Fibroblast of skin of right biceps (primary cell): ENCODE results near the gene HOXB2.

Experiments
- DNase-seq: peaks from one replicate; pipeline ENCODE4 v3.0.0-alpha.2; 2013

The HOXB2 gene

DNA sequence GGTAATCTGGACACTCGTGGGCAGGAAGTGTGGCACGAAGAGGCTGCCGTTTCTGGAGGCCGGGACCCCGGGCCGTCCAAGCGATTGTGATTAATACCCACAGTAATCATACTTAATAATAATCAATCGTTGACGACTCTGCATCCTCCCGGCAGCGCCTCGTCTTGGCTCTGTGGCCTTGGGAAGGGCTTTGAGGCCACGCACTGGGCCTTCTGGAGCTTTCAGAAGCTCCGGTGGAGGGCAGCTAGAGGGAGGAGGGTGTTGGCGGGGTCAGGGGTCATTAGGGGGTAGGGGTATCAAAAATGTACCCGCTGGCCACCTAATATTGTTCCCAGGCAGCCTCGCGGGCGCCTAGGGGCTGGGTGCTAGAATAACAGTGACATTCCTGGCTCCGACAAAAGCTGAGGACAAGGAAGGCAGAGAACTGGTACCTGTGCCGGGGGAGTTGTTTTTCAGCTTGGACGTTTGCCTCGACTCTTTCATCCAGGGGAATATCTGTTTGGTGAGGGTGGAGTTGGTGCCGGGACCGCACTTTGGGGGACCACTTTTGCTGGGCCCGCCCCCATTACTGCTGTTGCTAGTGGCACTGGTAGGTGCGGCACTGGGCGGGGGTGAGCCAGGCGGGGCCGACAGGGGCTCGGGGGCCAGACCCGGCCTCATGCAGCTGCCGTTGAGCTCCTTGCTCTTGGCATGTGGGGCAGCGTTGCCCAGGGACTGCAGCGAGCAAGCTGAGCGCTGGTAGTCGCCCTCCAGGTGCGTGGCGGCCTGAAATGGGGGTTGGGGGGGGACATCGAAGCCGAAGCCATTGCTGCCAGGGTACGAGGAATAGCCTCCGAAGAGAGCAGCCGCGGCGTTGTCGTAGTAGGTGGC lies 6.9 kb upstream of the HOXB2 start:
- DNase-seq, result peak; percentile 43

DNA sequence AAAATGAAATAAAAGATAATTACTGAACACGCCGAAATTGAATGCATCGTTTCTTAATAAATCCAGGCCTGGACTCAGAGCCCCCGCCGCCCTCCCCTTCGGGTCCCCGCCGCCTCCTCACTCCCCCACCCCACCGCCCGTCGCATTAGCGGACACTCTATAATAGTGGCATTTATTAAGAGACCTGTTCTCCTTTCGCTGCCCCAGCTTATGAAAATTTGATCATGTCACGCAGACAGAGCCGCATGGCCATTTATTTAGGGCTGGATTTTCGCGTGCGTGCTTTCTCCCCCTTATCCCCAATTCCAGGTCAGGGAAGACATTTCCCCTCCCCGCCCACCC lies 6.3 kb upstream of the HOXB2 start:
- DNase-seq, result peak; percentile 54

DNA sequence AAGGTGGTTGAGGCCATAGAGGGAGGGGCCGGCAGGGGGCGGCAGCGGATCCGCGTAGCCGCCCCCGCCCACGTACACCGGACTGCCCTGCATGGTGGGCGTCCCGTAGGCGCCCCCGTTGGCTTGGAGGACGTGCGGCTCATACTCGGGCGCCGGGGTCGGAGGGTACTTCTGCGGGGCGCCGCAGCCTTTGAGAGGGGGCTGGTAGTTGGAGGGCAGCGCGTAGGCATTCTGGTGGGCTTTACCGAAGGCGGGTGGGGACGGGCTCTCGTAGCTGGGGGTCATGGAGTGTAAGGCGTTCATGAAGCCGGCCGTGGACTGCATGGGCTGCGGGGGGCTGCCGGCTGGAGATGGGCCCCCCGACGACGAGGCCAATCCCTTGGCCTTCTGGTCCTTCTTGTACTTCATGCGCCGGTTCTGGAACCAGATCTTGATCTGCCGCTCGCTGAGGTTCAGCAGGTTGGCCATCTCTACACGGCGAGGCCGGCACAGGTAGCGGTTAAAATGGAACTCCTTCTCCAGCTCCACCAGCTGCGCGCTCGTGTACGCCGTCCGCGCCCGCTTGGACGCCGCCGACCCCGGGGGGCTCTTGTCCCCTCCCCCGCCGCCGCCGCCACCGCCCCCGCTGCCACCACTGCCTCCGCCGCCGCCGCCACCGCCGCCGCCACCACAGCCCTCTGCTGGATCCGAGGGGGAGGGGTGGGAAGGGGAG lies 5.7 kb upstream of the HOXB2 start:
- DNase-seq, result peak; percentile 61

DNA sequence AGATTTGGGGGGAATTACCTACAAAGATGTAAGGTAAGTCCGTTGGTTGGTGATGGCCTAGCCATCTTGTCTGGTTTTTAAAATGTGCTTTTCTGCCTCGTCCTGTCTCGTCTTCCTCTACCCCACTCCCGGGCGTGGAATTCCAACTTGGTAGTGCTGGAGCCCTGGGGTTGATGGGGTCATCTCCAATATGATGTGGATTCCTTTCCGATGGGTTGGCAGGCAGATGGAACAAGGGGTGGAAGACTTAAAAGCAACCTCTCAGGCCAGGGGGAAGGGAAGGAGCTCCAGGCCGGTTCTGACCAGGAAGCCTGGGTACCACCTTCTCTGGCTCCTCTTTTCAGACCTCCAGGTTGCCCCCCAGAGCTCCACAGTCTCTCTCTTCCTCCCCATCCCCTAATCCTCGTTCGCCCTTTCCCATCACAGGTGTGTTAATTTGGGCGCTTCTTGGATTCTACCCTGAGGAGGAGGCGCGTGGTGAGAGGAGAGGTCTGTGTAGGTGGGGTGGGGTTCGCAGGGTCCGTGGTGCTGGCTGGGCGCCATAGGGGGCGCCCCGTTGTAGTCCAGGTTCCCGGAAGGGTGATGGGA lies 5.1 kb upstream of the HOXB2 start:
- peak; percentile 84 for DNase-seq

DNA sequence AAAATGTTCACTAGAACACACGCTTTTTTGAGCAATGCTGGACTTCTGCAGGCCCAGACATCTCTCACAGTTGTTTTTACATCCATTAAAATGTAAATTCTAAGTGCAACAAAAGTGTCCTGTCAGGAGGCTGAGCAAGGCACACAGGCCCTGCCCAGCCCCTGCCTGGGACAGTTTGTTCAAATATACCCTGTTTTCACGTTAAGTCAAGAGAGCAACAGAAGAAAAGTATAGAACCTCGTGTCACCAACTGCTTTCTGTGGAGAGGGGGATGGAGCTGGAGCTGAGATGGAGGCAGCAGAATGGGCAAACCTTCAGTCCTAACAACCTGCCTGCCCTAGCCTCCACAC lies 4.3 kb upstream of the HOXB2 start:
- peak; percentile 37 for DNase-seq

DNA sequence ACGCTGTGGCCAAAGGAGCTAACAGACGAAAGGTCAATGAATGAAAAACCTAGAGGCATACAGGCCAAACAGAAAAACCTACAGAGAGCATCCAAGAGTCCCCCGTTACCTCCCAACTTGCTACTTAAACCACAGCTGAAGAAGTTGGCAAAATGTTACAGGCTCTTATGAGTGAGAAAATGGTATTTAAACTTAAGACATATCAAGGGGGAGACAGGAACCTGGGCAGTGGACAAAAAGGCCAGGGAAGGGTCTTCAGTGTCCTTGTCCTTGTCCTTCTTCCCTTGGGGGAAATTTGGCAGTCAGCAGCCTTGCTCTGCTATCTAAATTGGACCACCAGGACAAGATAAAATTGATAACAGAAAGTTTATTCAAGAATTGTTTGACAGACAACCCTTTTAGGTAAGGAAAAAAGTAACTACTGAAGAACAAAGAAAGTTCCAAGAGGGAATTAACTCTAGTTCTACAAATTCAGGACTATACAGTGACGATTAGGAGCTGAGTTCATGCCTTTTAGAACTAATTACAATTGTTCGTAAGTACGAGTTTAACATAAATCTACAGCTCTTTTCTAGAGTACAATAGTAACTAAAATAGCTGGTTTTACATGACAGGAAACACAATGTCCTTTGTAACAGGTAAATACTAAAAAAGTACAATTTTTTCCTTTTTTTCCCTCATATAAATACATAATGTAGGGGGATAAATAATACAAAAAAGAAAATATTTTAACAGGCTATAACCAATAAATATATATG lies 3.8 kb upstream of the HOXB2 start:
- no peak for DNase-seq

DNA sequence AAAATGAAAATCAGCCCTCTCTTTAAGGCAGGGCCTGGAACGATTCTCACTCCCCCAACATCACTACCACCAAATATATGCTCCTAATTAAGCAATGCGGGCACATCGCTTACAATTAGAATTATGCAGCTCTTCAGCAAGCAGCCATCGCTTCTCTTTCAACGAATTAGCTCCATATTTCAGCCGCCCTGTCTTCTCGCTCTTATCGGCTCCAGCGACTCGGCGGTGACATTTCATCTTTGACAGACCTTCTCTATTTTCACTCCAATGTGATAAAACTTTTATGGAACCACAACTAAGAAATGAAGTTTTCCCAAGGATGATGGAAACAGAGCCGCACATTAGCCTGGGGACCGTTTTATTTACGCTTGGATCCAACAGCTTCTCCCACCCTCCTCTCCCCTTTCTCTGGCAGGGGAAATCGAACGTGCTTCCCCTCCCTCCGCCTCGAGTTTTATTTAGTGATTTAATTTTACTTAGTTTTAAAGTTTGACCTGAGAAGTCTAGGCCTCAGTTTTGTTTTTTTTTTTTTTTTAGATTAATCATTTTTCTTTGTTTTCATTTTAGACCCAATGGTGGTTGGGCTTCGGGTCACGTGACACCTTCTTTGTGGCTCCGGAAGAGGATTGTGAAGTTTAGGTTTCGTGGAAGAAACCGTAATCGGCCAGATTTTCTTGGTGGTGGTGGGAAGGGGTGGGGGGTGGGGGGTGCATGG lies 3.1 kb upstream of the HOXB2 start:
- peak; percentile 84 for DNase-seq

DNA sequence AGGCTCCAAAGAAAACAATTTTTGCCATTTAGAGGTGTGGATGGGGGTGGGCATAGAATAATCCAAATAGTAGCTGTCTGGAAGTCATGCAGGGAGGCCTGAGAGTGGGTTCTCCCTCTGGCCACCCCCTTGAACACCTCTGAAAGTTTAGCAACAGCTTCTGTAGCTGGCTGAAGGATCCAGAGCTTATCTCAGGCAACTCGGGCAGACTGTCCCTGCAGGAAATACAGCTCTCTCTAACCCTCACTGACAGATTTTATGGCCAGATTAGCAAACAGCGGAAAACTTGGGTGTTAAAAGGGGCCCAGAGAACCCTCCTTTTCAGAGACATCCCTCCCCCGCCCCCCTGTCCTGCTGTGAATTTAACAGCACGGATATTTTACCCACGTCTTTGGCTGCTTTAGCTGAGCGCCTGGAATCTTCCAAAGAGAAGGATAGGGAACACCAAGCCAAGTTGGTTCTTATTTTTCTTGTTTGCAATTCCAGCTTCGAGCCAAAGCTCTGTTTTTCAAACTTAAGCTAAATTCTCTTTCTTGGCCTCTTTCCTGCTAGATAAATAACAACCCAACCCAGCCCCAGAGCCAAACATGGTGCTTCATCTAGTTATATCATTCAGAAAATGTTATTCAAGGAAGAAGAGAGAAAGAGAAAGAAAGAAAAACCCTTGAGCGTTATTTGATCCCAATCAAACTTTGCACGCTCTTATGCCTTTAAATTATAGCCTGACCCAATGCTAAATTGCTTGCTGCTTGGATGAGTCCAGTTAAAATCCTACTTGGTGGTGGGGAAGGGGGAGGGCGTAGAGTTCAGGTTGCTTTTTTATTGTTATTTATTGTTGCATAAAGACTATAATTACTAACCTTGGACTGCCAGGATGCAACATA lies 2.3 kb upstream of the HOXB2 start:
- DNase-seq, result peak; percentile 64

DNA sequence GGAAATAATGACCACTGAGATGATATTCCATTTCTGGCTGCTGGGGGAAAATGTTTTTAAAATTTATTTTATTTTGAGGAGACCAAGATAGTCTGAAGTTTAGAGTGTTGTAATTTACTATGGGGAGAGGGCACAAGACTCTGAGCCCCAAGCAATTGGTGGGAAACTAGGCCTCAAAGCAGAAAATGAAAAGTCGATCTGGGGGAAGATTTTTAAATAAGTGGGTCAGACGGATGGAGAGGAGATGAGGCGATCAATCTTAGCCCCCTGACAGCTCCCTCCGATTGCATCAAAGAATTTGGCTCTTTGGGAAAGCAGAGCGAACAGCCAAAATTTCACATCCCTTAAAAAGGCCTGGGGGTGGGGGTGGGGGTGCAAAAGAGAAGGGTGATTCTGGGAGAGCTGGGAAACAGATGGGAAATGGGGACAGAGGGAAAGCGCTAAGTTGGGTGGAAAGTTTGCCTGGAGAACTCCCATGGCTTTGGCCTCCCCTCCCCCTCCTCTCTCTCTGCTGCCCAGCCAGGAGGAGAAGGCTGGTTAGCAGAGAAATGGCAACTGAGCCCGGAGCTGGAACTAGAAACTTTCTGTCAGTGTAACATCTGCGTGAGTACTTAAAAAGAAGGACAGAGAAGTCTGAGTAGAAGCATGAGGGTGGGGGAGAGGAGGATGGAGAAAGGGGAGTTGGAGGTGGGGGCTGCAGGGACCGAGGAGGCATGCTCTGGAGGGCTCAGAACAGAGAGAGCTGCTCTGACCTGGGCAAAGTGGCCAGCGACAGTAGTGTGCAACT lies 1.4 kb upstream of the HOXB2 start:
- DNase-seq, result peak; percentile 81

DNA sequence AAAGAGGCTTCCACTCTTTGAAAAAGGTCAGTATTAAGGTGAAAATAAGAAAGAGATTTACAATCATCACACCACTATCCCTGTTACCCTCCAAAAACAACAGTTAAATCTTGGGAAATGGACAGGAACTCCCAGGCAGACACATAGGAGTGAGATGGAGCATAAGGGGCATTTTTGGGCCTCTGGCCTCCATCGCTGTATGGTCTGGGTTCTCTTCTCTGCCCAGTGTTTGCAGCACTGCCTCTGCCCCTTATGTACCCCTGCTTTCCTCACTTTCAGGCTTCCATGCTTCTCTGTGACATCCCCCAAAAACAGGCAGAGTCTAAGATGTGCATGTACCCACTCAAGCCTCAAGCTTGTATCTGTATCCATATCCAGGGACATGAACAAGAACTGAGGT lies 630 bp upstream of the HOXB2 start:
- DNase-seq, result no peak

DNA sequence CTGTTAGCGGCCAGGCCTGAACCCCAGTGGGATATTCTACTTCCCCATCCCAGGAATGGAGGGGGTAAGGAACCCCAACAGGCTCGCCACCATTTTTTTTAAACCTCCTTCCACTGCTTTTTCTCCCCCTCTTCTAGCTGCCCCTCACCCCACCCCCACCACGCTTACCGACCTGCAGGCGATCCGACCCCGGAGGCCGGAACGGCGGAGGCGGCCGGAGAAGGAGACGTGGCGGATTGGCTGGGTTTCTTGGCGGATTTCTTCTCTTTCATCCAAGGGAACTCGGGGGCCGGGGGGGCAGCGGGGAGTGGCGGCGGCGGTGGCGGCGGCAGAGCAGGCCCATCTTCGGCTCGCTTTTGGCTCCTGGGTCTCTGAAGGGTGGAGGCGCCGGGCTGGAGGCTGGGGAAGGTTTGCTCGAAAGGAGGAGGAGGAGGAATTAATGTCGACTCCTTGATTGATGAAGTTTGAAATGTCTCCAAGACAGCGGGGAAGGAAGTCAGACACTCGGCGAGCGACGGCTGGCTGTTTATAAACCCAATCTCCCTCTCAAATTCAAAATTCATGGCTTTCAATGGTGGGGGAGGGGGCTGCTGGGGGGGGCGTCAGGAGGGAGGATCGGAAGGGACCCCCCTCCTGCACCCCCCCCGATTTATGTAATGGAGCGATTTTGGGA lies 424 bp downstream of the HOXB2 start:
- peak; percentile 98 for DNase-seq

DNA sequence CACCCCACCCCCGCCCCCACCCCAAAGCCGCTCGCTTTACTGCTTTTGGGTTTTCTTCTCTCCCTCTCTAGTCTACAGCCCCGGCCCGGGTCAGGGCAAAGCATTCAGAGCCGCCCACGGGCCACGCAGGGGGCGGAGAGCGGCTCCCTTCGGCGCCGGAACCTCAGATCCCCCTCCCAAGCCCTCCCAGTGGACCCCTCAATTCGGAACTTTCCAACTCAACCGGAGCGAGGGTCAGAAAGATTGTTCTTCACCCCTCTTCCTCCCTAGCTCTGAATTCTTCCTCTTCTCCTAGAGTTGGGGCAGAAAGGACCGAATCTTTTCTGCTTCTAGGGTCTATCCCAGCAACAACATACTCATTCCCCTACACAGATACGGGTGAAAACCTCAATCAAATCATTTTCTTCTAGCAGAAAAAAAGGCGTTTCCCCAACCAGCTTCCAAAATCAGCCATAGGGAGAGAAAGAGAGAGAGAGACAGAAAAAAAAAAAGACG lies 1.0 kb downstream of the HOXB2 start:
- no peak for DNase-seq

DNA sequence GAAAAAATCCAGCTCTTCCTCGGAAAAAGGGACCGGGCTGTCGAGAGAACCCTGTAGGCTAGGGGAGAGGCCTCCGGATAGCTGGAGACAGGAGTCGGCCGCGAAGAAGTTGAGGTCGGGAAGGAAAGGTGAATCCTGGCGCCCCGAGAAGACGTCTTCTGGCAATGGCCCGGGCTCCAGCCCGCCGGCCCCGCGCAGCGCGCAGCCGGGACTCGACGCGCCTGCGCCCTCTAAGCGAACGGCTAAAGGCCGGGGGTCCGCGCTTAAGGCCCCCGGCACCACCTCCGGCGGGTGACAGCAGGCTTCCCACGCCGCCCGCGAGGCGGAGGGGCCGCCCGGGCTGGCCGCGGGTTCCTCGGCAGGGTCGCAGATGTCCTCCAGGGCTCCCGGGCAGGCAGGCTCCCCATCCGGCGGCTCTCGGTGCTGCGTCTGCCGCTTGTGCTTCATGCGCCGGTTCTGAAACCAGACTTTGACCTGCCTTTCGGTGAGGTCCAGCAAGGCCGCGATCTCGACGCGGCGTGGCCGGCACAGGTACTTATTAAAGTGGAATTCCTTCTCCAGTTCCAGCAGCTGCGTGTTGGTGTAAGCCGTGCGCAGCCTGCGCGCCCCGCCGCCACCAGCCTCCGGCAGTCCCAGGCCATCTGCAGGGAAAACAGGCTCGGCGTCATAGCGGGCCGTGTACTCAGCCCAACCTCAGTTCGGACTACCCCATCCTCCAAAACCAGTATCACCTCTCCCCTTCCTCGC lies 1.6 kb downstream of the HOXB2 start:
- DNase-seq, result peak; percentile 79

DNA sequence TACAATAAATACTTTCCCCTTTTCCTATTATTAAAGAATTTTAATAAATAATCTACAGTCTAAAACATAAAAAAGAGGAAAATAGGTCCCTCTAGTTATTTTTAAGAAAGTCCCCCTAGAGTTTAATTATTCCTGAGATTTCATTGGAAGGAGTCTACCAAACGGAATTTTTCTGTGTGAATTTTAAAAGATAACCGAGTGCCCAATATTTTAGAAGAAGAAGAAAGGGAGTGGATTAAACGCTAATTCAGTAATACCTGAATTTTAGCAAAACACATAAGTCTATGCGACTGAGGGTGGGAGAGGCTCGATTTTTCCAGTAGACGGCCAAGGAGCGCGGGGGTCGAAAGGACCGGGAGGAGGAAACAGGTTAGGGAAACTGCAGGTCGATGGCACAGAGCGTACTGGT lies 2.2 kb downstream of the HOXB2 start:
- DNase-seq, result no peak

DNA sequence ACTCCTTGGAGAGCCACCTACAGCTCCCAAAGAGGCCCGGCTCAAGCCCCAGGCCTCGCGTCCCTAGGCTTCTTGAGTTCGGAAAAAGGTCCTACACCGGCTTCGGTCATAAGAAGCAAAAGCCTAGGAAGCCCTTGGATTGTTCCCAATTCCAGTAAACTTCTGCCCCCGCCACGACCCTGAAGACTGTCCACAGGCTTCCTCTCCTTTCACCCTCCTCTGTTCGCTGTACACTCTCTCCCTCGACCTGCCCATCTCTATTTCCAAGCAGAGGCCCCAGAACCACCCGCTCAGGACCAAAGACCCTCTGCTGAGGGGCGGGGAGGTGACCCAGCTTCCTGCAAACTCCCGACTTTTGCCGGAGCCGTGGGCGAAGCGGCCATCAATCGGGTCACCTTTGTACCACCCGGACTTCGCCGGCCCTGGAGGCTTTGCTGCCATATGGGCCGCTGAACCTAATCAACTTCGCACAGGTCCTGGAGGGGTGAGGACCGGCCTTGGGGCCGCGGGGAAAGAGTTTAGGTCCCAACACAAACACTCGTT lies 2.7 kb downstream of the HOXB2 start:
- no peak for DNase-seq

DNA sequence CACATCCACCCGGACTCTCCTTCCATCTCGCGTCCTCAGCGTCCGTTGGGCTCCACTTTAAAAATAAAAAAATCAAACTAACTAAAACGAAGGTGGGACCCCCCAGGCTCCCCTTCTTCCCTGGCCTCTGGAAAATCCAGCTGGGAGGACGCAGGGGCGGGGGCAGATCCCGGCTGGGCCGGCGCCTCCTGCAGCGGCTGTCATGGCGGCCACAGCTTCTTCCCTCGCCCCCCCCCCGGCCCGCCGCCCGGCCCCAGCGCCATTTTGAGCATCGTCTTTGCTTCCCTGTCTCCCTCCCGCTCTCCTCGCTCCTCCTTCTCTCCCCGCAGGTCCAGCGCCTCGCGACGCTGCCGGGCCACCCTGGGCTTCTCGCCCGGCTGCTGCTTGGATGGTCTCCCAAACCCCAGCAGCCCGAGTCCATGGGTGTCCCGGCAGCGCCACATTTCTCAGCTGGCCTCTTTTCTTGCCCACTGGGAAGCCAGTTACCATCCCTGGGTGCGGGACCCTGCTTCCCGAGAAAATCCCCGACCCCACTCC lies 3.3 kb downstream of the HOXB2 start:
- DNase-seq, result peak; percentile 81

DNA sequence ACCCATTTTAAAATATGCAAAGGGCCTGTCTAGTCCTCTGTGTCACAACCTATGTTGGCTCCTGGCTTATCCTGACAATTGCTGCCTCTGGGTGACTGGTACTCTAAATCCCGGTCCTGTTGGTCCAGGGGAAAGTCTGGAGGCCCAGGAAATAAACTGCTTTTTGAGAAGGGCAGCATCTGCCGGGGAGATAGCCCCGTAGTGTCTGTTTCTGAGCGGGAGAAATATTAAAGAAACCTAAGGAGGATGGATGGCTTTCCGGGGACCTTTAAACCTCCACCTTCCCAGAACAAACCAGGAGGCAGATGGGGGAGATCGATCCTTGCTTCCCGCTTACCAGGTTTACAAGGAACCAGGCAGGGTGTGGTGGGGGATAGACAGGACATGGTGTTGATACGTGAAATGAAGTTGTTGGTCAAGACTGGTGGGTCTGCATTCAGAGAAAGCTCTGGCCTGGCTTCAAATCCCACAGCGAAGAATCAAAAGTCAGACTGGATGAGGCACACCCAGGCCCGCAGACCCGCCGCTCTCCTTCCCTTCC lies 3.8 kb downstream of the HOXB2 start:
- no peak for DNase-seq

DNA sequence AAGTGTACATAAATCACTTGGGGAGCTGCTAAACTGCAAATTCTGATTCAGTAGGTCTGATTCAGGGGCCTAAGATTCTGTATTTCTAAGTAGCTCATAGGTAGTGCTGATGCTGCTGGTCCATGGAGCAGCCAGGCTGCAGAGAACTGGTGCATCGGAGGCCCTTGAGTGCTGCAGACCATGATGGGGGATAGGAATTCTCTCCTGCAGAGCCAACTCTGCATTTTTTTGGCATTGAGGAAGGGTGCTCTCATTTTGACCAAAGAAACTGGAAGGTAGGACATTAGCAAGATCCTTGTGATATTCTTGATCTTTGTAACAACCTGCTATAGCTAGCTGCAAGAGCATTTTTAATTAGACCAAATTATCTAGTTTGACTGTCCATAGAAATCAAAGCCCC lies 4.7 kb downstream of the HOXB2 start:
- DNase-seq, result peak; percentile 71
